Glutamatergic neuron (in vitro differentiated cells): ENCODE measurements around the gene MRGPRD. TPM values are rescaled to one million over a fixed set of nuclear protein-coding genes. Genes with fewer than 3 reads are reported as not detected.

Experiments
- DNase-seq: peaks from one replicate; pipeline ENCODE4 v3.0.0; 2022
- H3K27ac Mint-ChIP-seq: one replicate; pipeline ENCODE4 v1.8.0; 2020; ENCODE audit warnings: mild to moderate bottlenecking, mixed read lengths, inconsistent platforms; ENCODE audit not compliant: unreplicated experiment
- H3K27me3 Mint-ChIP-seq: one replicate; pipeline ENCODE4 v1.8.0; 2020; ENCODE audit warnings: mild to moderate bottlenecking, moderate library complexity, mixed read lengths, inconsistent platforms; ENCODE audit not compliant: unreplicated experiment
- H3K36me3 Mint-ChIP-seq: one replicate; pipeline ENCODE4 v1.8.0; 2020; ENCODE audit warnings: mild to moderate bottlenecking, mixed read lengths, inconsistent platforms; ENCODE audit not compliant: unreplicated experiment
- H3K4me1 Mint-ChIP-seq: one replicate; pipeline ENCODE4 v1.8.0; 2020; ENCODE audit warnings: mild to moderate bottlenecking, low read depth, mixed read lengths, inconsistent platforms; ENCODE audit not compliant: unreplicated experiment
- H3K4me3 Mint-ChIP-seq: one replicate; pipeline ENCODE4 v1.8.0; 2020; ENCODE audit warnings: mild to moderate bottlenecking, mixed read lengths, inconsistent platforms; ENCODE audit not compliant: unreplicated experiment
- H3K9me3 Mint-ChIP-seq: one replicate; pipeline ENCODE4 v1.8.0; 2020; ENCODE audit warnings: mild to moderate bottlenecking, moderate library complexity, mixed read lengths, inconsistent platforms; ENCODE audit not compliant: unreplicated experiment
- CTCF ChIP-seq: fragments of 200-600 bp; sonication (generic); IDR thresholded peaks from one replicate; pipeline ENCODE4 v1.5.0; 2021; ENCODE audit not compliant: partially characterized antibody, unreplicated experiment
- total RNA-seq: library from RNA; stranded (reverse); fragmentation: NEBNext Ultra II Directional; extraction: Animal tissue kit (Norgen Biotek cat#: 25700); gene quantifications from one replicate; pipeline ENCODE4 v1.2.1, GENCODE V29; 2021; ENCODE audit not compliant: unreplicated experiment

Gene MRGPRD
- total RNA-seq, 1 donor from 2014 or later, result not detected

- no peak for TF ChIP-seq CTCF
- Mint-ChIP-seq H3K4me1 (peaks cover 7% of the 10 kb centered on the region), H3K9me3 (peaks cover 1% of the 10 kb centered on the region), H3K27ac (no peak overlapping the region), H3K4me3 (no peak overlapping the region), H3K36me3 (no peaks in the 10 kb centered on the region), H3K27me3 (no peaks in the 10 kb centered on the region)
- no peak for DNase-seq
Observed at GRCh38 chr11:68948935-68949334, 31.9 kb downstream of the MRGPRD start.

GRCh38 chr11:68948496-68948895 lies 32.3 kb downstream of the MRGPRD start:
- Mint-ChIP-seq H3K27ac (no peak overlapping the region), H3K27me3 (no peaks in the 10 kb centered on the region), H3K36me3 (no peaks in the 10 kb centered on the region), H3K9me3 (peaks cover 1% of the 10 kb centered on the region), H3K4me3 (no peak overlapping the region), H3K4me1 (peaks cover 8% of the 10 kb centered on the region)
- DNase-seq, result no peak
- TF ChIP-seq CTCF, result no peak

GRCh38 chr11:68947151-68947550 lies 33.6 kb downstream of the MRGPRD start:
- peaks cover 10% of the 10 kb centered on the region for H3K4me1 Mint-ChIP-seq
- no peak overlapping the region for H3K27ac Mint-ChIP-seq
- no peaks in the 10 kb centered on the region for H3K36me3 Mint-ChIP-seq
- no peak overlapping the region for H3K4me3 Mint-ChIP-seq
- no peaks in the 10 kb centered on the region for H3K27me3 Mint-ChIP-seq
- H3K9me3 Mint-ChIP-seq, result peaks cover 1% of the 10 kb centered on the region
- DNase-seq, result no peak
- TF ChIP-seq CTCF, result no peak

- Mint-ChIP-seq H3K9me3 (peaks cover 1% of the 10 kb centered on the region), H3K27ac (no peak overlapping the region), H3K4me3 (no peak overlapping the region), H3K27me3 (no peaks in the 10 kb centered on the region), H3K36me3 (no peaks in the 10 kb centered on the region), H3K4me1 (peaks cover 10% of the 10 kb centered on the region)
- no peak for TF ChIP-seq CTCF
- no peak for DNase-seq
Observed at GRCh38 chr11:68946416-68947090, 34.2 kb downstream of the MRGPRD start.

GRCh38 chr11:68942751-68943271 lies 38.0 kb downstream of the MRGPRD start:
- no peak overlapping the region for H3K27ac Mint-ChIP-seq
- no peak for DNase-seq

More at GRCh38 chr11:68942751-68943271, 38.0 kb downstream of the MRGPRD start:
- Mint-ChIP-seq H3K36me3 (no peaks in the 10 kb centered on the region), H3K27me3 (no peaks in the 10 kb centered on the region), H3K4me1 (peaks cover 3% of the 10 kb centered on the region), H3K4me3 (no peak overlapping the region), H3K9me3 (no peaks in the 10 kb centered on the region)
- no peak for TF ChIP-seq CTCF
